CMK (cell line): ENCODE data around the gene MMP24OS.
A peak's percentile ranks its signal among the peaks of the same experiment; 100 is the strongest.

Experiments
- DNase-seq: peaks from one replicate; pipeline ENCODE4 v3.0.0-alpha.2; 2010; ENCODE audit warnings: low read depth

MMP24OS gene

DNA sequence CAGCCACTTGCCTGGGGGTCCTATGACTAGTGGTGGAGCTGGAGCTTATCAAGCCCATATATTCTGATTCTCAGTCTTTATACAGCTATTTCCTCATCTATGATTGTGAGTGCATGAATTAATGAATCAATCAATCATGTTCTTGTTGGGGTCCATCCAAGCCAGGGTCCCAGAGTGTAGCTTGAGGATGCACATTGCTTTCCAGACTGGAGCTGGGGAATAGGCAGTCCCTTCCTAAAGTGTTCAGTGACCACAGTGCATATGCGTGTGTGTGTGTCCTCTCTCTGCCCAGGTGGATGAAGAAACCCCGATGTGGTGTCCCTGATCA lies 26.3 kb downstream of the MMP24OS start:
- DNase-seq, result no peak

DNA sequence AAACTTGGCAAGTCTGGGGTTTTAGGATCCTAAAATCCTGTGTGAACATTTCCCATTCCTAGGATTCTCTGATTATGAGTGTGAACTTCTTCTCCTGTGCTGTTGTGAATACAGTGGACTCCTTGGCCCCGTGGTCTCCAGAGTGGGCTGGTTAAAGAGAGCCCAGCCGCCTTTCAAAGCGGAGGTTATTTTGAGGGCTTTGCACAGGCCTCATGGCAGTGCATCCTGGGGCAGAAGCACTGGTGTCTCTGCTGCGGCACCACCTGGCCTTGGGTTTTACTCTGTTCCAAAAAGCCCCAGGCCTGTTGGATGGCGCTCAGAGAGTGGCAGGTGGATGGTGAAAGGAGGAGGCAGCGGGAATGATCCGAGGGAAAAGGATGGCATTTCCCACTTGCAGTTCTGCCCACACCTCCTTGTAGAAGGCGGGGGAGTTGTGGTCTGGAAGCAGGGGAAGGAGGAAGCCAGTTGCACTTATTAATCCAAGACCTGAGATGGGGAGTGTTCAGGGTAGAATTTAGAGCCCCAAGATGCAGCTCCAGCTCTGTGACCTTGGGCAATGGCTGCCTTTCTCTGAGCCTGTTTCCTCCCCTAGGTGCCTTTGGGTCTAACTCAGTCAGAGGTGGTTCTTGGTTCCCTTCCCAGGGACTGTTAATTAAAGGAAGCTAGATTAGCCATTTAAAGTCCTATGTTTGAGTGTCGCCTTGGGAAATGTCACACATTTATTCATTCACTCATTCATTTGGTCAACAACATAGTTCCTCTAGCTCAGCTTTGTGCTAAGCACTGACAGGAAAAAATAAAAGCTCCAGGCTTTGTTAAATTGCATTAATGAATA lies 29.1 kb downstream of the MMP24OS start:
- DNase-seq, result no peak

DNA sequence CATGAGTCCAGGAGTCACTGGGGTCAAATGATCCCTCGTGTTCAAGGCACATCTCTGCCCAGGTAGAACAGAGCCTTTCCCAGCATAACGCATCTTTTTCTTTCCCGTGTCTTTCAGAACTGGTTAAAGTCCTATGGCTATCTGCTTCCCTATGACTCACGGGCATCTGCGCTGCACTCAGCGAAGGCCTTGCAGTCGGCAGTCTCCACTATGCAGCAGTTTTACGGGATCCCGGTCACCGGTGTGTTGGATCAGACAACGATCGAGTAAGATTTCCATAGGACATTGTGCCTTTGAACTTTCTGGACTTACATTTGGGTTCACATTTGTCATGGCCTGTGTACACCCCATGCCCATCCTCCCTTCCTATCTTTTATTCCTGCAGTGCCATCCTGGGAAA lies 31.2 kb downstream of the MMP24OS start:
- no peak for DNase-seq

DNA sequence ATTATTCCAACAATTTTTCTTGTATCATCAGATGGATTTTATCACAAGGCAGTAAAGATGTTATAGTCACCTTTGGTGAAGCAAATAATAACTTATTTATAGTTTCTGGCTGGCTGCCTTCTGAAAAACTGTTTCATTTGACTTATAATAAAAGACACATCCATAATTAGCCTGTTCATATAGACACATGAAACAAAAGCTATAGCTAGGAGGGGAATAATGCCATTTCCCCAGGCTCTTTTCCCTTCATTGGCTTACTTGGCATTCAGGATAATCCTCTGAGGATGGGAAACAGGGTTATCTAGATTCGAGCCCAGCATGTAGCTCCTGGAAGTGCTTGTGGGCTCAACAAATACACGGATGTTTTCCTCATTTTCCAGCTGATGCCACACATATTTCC lies 33.9 kb downstream of the MMP24OS start:
- DNase-seq, result no peak

DNA sequence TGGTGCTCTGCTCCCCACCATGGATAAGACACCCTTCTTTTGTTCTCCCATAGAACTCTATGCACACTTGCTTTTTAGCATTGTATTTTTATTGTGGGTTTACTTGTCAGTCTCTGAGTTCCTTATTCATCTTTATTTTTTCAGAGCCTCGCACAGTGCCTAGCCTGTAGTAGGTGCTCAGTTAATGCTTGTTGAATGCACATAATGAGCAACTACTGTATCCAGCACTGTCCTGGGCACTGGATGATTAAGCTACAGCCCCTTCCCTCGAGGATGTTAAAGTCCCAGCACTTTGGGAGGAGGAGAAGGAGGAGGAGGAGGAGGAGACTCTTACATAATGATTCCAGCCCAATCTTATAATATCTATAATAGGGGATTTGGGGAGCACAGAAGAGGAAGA lies 34.6 kb downstream of the MMP24OS start:
- no peak for DNase-seq

DNA sequence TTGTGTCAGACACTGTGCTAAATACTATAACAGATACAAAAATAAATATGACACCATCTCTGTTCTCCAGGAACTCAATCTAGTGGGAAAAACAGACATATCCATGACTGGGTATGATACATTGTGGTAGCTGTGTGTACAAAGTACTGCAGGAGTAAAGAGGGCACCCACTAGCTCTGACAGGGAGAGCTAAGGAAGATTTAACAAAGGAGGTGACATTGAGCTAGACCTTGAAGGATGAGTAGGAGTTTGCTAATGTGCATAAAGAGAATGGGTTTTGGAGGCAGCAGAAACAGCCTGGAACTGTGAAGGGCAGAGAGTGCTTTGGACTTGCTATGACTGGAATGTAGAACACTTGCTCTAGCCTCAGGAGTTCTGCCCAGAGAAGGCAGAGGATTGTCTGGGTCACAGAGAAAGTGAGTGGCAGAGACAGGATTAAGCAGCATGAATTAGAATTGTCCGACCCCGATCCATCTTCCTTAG lies 37.1 kb downstream of the MMP24OS start:
- DNase-seq, result no peak

DNA sequence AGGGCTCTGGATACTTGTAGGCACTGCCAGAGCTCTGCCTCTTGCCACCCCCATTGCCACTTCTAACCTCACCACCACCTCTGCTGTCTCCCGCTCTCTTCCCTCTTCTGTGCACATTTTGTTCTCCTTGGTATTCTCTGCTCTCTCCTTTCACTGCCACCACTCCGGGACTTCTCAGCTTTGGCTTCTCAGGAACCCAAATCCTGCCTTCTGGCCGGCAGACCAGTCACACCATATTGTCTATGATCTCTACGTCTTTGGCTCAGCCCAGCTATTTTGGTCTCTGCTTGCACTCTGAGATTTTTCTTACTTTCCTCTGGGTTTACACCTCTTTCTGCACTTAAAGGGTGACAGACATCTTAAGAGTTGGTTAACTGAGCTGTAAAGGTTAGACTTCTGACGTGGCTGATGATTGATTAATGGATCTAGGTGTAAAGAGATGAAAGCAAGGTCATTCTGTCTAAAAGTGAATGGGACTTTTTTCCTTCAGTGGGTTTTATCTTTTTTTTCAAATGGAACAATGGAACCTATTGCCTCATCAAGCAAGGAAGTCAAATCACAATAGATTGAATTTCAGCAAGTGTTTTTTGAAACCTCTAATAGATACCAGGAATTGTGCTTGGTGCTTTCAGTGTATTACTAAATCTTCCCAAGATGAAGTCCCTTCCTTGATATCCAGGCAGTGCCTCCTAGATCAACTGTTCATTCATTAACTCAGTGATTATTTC lies 37.7 kb downstream of the MMP24OS start:
- DNase-seq, result no peak

DNA sequence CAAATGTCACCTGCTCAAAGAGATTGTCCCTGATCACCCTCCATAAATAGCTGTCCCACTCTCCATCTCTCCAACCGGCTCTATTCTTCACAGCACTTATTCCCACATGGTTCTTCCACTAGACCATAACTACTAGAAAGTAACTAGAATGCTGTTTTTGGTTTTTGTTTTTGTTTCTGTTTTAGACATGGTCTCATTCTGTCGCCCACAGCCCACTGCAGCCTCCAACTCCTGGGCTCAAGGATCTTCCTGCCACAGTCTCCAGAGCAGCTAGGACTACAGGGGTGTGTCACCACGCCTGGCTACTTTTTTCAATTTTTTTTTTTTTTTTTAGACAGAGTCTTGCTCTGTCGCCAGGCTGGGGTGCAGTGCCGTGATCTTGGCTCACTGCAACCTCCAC lies 39.2 kb downstream of the MMP24OS start:
- DNase-seq, result no peak

DNA sequence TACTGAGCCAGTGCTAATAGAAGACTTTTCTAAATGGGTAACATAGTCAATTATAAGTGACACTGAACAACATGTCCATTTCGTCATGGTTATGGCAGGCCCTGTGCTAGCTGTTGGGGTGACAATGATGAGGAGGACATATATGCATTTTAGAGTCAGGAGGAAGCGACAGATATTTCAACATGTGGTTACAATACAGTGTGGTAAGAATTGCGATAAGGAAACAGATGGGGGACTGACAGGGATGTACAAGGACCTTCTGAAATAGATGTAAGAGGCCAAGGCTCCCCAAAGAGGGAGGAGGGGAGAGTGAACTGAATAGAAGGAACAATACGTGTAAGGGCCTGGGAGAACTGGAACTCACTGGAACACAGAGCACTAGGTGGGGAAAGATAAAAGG lies 39.8 kb downstream of the MMP24OS start:
- peak; percentile 81 for DNase-seq

DNA sequence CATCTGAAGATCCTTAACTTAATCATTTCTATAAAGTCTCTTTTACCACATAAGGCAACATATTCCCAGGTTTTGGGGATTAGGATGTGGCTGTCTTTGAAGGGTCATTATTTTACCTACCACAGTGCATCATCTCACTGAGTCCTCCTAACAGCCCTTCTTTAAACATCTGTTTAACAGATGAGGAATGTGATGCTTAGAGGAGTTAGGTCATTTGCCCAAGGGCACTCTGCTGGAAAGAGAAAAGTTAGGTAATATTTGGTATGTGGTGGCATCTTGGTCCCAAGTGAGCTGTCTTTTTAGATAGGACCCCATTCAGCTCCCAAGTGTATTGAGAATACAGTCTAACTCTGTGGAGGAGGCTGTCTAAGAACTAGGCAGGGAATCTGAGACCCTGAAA lies 40.4 kb downstream of the MMP24OS start:
- DNase-seq, result no peak

DNA sequence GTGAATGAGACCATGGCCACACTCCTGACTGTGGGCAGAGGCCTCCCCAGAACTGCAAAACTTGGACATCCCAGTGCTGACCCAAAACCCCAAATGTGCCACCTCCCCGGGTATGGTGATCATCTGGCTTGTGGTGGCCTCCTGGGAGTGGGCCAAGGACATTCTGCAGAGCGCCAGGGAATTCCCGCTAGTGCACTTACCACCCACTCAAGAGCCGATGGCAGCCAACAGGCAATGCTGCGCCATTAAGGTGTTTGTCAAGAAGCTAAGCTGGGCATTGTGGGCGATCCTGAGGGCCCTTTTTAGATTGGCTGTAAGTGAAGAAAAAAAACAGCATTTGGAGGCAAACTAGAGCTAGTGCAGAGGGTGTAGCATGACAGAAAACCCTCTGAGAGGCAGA lies 42.0 kb downstream of the MMP24OS start:
- no peak for DNase-seq

DNA sequence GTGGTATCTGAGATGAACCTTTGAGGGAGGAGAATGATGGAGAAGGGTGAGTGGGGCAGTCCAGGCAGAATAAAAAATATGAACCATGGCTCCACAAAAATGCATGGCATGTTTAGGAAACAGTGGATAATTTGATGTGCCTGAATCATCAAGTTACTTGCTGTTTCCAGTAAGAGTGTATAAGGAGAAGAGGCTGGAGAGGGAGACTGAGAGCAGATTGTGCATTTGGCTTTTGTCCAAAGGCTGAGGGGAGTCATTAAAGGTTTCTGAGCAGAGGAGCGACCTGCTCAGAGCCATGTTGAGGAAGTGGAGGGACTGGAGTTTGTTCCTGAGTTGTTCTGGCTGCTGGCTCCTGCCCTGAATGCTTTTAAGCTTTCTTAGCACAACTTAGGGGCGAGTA lies 45.3 kb downstream of the MMP24OS start:
- DNase-seq, result no peak

DNA sequence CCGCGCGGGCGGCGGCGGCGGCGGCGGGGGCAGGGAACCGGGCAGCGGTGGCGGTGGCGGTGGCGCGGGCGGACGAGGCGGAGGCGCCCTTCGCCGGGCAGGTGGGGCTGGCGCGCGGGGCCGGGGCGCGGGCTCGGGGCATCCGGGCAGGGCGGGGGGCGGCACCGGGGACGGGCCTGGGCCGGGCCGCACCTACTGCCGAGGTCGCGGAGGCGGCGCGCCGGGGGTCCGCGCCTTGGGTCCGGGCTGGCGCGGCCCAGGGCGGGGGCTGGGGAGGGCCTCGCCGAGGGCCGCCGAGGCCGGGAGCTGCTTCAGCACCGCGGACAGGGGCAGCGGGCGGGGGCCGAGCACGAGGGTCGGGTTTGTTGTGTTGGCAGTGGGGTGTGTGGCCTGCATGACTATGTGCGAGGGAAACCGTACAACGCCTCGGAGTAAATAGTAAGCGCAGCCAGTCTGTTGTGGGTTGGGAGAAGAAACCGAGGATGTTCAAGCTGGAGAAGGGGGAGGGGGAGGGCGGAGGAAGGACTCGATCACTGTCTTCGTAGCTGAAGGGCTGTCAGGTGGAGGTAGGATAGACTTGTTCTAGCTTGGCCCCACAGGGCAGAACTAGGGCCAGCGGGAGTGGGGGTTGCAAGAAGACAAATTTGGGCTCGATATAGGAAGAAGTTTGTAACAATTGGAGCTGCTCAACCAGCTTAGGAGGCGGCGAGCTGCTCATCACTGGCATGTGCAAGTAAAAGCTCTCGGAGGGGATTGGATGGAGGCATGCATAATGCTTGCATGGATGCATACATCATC lies 50.8 kb downstream of the MMP24OS start:
- no peak for DNase-seq
